ENCODE data around the gene VGF. TPM values are rescaled to one million over a fixed set of nuclear protein-coding genes. Genes with fewer than 3 reads are reported as not detected.
"Not testable (repeated sequence)": the region's sequence is repeated elsewhere in the genome, so short reads cannot be mapped to it uniquely, and the experiment has no call there.

The VGF gene
- total RNA-seq, 1 donor from 2014 or later = 0.77 TPM

GRCh38 chr7:101137651-101138212 lies 27.6 kb downstream of the VGF start:
- H3K27me3 Mint-ChIP-seq (ENCODE audit: unreplicated experiment) = peaks cover 2% of the 10 kb centered on the region
- H3K9me3 Mint-ChIP-seq (ENCODE audit: unreplicated experiment) = no peaks in the 10 kb centered on the region
- H3K4me3 Mint-ChIP-seq (ENCODE audit: unreplicated experiment) = no peak overlapping the region
- H3K4me1 Mint-ChIP-seq (ENCODE audit: unreplicated experiment) = peaks cover 7% of the 10 kb centered on the region
- H3K27ac Mint-ChIP-seq (ENCODE audit: unreplicated experiment) = no peak overlapping the region
- H3K36me3 Mint-ChIP-seq (ENCODE audit: low read depth, unreplicated experiment) = no peaks in the 10 kb centered on the region
- TF ChIP-seq, protein P1, sequence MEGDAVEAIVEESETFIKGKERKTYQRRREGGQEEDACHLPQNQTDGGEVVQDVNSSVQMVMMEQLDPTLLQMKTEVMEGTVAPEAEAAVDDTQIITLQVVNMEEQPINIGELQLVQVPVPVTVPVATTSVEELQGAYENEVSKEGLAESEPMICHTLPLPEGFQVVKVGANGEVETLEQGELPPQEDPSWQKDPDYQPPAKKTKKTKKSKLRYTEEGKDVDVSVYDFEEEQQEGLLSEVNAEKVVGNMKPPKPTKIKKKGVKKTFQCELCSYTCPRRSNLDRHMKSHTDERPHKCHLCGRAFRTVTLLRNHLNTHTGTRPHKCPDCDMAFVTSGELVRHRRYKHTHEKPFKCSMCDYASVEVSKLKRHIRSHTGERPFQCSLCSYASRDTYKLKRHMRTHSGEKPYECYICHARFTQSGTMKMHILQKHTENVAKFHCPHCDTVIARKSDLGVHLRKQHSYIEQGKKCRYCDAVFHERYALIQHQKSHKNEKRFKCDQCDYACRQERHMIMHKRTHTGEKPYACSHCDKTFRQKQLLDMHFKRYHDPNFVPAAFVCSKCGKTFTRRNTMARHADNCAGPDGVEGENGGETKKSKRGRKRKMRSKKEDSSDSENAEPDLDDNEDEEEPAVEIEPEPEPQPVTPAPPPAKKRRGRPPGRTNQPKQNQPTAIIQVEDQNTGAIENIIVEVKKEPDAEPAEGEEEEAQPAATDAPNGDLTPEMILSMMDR (IDR thresholded peaks at IDR 0.05; ENCODE audit: unreplicated experiment) = no peak
- no peak for DNase-seq (ENCODE audit: low spot score)

DNA sequence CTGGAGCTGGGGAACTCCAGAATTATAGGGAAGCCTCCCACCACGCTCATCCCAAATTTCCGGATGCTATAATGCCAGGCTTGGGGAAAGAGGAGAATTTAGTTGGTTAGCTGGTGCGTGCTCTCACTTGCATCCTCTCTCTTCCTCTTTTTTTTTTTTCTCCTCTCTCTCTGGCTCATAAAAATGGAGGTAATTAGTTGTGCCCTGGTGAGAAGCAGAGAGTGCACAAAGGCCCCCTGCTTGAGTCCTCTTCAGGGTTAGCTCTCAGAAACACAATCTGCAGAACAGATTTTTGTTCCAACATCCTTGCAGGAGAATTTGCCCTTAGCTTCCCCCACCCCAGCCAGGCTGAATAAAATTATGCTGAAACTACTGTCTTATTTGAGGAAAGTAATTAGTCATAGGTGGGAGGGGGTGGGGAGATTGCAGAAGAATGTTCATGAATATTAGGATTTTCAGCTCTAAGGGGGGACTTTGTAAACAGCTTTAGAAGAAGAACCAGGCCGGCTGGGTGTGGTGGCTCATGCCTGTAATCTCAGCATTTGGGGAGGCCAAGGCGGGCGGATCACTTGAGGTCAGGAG lies 30.9 kb downstream of the VGF start:
- no peak overlapping the region for H3K27ac Mint-ChIP-seq (ENCODE audit: unreplicated experiment)
- H3K9me3 Mint-ChIP-seq (ENCODE audit: unreplicated experiment) = no peaks in the 10 kb centered on the region
- H3K4me1 Mint-ChIP-seq (ENCODE audit: unreplicated experiment) = peaks cover 7% of the 10 kb centered on the region
- no peak overlapping the region for H3K4me3 Mint-ChIP-seq (ENCODE audit: unreplicated experiment)
- no peak for DNase-seq (ENCODE audit: low spot score)
- TF ChIP-seq, protein P1 (IDR thresholded peaks at IDR 0.05; ENCODE audit: unreplicated experiment) = no peak
- no peaks in the 10 kb centered on the region for H3K36me3 Mint-ChIP-seq (ENCODE audit: low read depth, unreplicated experiment)
- H3K27me3 Mint-ChIP-seq (ENCODE audit: unreplicated experiment) = peaks cover 2% of the 10 kb centered on the region

GRCh38 chr7:101133621-101134398 lies 31.6 kb downstream of the VGF start:
- H3K27me3 Mint-ChIP-seq (ENCODE audit: unreplicated experiment) = peaks cover 2% of the 10 kb centered on the region
- H3K4me1 Mint-ChIP-seq (ENCODE audit: unreplicated experiment) = peaks cover 7% of the 10 kb centered on the region
- no peak overlapping the region for H3K4me3 Mint-ChIP-seq (ENCODE audit: unreplicated experiment)
- no peak for DNase-seq (ENCODE audit: low spot score)
- TF ChIP-seq, protein P1 (IDR thresholded peaks at IDR 0.05; ENCODE audit: unreplicated experiment) = no peak
- H3K9me3 Mint-ChIP-seq (ENCODE audit: unreplicated experiment) = no peaks in the 10 kb centered on the region
- H3K27ac Mint-ChIP-seq (ENCODE audit: unreplicated experiment) = no peak overlapping the region
- H3K36me3 Mint-ChIP-seq (ENCODE audit: low read depth, unreplicated experiment) = no peaks in the 10 kb centered on the region

DNA sequence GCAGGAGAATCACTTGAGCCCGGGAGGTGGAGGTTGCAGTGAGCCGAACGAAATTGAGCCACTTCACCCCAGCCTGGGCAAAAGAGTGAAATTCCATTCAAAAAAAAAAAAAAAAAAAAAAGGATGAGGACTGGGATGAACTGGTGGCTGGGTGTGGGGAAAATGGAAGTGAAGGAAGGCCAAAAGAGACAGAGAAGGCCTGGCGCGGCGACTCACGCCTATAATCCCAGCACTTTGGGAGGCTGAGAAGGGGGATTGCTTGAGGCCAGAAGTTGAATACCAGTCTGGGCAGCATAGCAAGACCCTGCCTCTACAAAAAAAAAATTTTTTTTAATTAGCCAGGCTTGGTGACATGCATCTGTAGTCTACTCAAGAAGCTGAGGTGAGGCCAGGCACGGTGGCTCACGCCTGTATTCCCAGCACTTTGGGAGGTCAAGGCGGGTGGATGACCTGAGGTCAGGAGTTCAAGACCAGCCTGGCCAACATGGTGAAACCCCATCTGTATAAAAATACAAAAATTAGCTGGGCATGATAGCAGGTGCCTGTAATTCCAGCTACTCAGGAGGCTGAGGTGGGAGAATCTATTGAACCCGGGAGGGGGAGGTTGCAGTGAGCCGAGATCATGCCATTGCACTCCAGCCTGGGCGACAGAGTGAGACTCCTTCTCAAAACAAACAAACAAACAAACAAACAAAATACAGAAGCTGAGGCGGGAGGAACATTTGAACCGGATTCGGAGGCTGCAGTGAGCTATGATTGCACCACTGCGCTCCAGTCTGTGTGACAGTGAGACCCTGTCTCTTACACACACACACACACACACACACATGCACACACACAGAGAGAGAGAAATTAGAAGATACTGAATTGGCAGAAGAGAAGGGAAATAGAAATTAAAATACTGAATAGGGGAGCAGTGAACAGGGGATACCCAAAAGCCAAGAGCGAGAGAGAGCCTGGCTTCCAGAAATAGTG lies 32.5 kb downstream of the VGF start:
- not testable (repeated sequence) for DNase-seq (ENCODE audit: low spot score); H3K27ac Mint-ChIP-seq (ENCODE audit: unreplicated experiment); H3K4me1 Mint-ChIP-seq (ENCODE audit: unreplicated experiment); H3K4me3 Mint-ChIP-seq (ENCODE audit: unreplicated experiment); H3K9me3 Mint-ChIP-seq (ENCODE audit: unreplicated experiment); H3K27me3 Mint-ChIP-seq (ENCODE audit: unreplicated experiment); H3K36me3 Mint-ChIP-seq (ENCODE audit: low read depth, unreplicated experiment)

GRCh38 chr7:101129603-101130117 lies 35.7 kb downstream of the VGF start:
- Mint-ChIP-seq H3K27ac (ENCODE audit: unreplicated experiment) (no peak overlapping the region), H3K4me1 (ENCODE audit: unreplicated experiment) (peaks cover 18% of the 10 kb centered on the region), H3K36me3 (ENCODE audit: low read depth, unreplicated experiment) (no peaks in the 10 kb centered on the region), H3K4me3 (ENCODE audit: unreplicated experiment) (no peak overlapping the region), H3K9me3 (ENCODE audit: unreplicated experiment) (no peaks in the 10 kb centered on the region), H3K27me3 (ENCODE audit: unreplicated experiment) (peaks cover 9% of the 10 kb centered on the region)
- TF ChIP-seq, protein P1 (IDR thresholded peaks at IDR 0.05; ENCODE audit: unreplicated experiment) = no peak
- no peak for DNase-seq (ENCODE audit: low spot score)
